Testis (tissue), 3 donors: ENCODE results near the gene KHSRP. TPM values are rescaled to one million over a fixed set of nuclear protein-coding genes. Genes with fewer than 3 reads are reported as not detected.

Experiments used
- DNase-seq: peaks from one replicate; pipeline ENCODE4 v3.0.0-alpha.2; 2019
- H3K27ac ChIP-seq, 2 donors: fragments of 200-600 bp; sonication (generic); one replicate each; pipeline ENCODE4 v1.5.1; 2019
- H3K27me3 ChIP-seq: fragments of 200-600 bp; sonication (generic); one replicate; pipeline ENCODE4 v1.5.1; 2019
- H3K36me3 ChIP-seq: fragments of 200-600 bp; sonication (generic); one replicate; pipeline ENCODE4 v1.5.1; 2017; ENCODE audit warnings: low read depth; ENCODE audit errors: missing control alignments
- H3K4me1 ChIP-seq: fragments of 200-600 bp; sonication (generic); one replicate; pipeline ENCODE4 v1.5.1; 2019
- H3K4me3 ChIP-seq, 2 donors: fragments of 200-600 bp; sonication (generic); one replicate each; pipeline ENCODE4 v1.5.1; 2017 to 2019
- H3K9me3 ChIP-seq: fragments of 200-600 bp; sonication (generic); one replicate; pipeline ENCODE4 v1.5.1; 2017
- POLR2A ChIP-seq: fragments of 450-650 bp; IDR thresholded peaks from one replicate; pipeline ENCODE4 v1.6.1; 2017; ENCODE audit warnings: antibody characterized with exemption, mild to moderate bottlenecking, moderate library complexity
- whole genome bisulfite sequencing, 2 donors: methylation state at CpG; one replicate each; pipeline ENCODE4 v1.1.5; 2018; 5-methylcytosine and 5-hydroxymethylcytosine counted together
- intact Hi-C: fragments of 100-400 bp; cut with DNase I; formaldehyde crosslinking; loops from one replicate; pipeline ENCODE4 v1.15.1; 2023; ENCODE audit warnings: low total_unique reads
- polyA plus RNA-seq: library from polyadenylated mRNA; stranded (reverse); fragments of 350-450 nt; fragmentation: Illumina TruSeq; extraction: RNeasy Lipid Tissue Mini Kit (QIAGEN cat#74804); gene quantifications from one replicate; pipeline ENCODE4 v1.2.3, GENCODE V29; 2014; ENCODE audit warnings: low read depth, low replicate concordance; ENCODE audit not compliant: insufficient read depth
- total RNA-seq, 2 donors: library from RNA; depleted of rRNA; stranded (reverse); fragments of >200 nt; gene quantifications; one replicate each; pipeline ENCODE4 v1.2.3, GENCODE V29; 2016
- TF ChIP-seq, protein P1 (sequence below), 3 experiments: fragments of 450-650 bp in 2 of 3; fragments of 200-600 bp in 1 of 3; sonication (generic) in 1 of 3; IDR thresholded peaks; one replicate each; pipeline ENCODE4 v1.5.1; 2016 to 2019; ENCODE audit warnings: antibody characterized with exemption in 3 of 3, mild to moderate bottlenecking in 2 of 3, moderate library complexity in 1 of 3

Gene KHSRP
- total and polyA plus RNA-seq, 3 donors from 2014 or later = 279 to 358 (median 336) TPM

DNA sequence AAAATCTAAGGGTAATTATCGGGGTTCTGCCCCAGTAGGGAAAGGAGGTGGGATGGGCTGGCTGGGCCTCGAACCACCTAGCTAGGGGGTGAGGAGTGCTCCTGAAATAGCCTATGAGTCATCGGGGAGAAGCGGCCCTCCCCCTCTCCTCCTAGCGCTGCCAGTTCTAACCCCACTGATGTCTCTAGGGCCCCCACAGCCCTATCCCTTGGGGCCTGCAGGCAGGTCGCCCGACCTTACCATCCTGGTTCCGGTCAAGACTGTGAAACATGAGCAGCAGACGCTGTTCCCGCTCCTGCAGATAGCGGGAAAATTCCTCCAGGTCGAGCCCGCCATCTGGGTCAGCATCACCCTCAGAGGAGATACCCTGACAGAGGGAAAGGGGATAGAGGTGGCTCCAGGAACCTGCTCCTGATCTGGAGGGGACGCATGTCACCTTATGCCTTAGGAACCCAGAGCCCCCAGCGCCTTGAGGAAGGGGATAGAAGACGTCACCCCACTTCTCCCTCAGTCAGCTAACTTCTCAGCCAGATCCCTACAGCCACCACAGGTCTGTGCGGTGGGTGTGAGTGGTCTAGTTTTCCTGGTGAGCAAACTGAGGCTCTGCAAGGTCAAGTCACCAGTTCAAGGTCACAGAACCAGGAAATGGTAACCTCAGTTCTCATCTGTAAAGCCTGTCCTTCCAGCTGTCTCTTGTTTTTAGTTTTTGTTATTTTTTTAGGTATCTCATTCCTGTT lies 33.5 kb upstream of the KHSRP start:
- WGBS, 2 donors = 84 to 87% methylated on average over 14 to 17 of the region's 17 CpGs
- no peak overlapping the region for H3K4me3 ChIP-seq
- H3K27ac ChIP-seq = no peak overlapping the region
- H3K4me1 ChIP-seq = peaks cover 13% of the 10 kb centered on the region
- TF ChIP-seq, protein P1, sequence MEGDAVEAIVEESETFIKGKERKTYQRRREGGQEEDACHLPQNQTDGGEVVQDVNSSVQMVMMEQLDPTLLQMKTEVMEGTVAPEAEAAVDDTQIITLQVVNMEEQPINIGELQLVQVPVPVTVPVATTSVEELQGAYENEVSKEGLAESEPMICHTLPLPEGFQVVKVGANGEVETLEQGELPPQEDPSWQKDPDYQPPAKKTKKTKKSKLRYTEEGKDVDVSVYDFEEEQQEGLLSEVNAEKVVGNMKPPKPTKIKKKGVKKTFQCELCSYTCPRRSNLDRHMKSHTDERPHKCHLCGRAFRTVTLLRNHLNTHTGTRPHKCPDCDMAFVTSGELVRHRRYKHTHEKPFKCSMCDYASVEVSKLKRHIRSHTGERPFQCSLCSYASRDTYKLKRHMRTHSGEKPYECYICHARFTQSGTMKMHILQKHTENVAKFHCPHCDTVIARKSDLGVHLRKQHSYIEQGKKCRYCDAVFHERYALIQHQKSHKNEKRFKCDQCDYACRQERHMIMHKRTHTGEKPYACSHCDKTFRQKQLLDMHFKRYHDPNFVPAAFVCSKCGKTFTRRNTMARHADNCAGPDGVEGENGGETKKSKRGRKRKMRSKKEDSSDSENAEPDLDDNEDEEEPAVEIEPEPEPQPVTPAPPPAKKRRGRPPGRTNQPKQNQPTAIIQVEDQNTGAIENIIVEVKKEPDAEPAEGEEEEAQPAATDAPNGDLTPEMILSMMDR (IDR thresholded peaks at IDR 0.05) = no peak
- TF ChIP-seq POLR2A = no peak
- DNase-seq = no peak
- H3K27me3 ChIP-seq = no peaks in the 10 kb centered on the region
- intact Hi-C loops = no loop called here
- no peaks in the 10 kb centered on the region for H3K36me3 ChIP-seq
- no peaks in the 10 kb centered on the region for H3K9me3 ChIP-seq

DNA sequence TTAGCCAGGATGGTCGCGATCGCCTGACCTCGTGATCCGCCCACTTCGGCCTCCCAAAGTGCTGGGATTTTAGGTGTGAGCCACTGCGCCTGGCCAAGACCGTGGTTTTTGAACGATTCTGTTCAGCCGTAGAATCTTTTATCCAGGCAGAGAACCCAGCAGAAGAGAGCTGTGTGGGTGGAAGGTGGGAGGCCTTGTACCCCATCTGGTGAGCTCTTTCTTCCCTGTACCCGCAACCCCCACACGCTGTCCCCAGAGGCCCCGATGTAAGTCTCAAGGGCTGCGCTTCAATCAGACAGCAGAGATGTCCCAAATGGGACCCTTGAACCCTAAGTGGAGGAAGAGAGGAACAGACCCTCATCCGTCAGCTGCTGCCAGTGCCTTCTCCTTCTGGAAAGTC lies 31.3 kb upstream of the KHSRP start:
- TF ChIP-seq, protein P1 (IDR thresholded peaks at IDR 0.05) = no peak
- no peak for TF ChIP-seq POLR2A
- Histone ChIP-seq H3K27ac (no peak overlapping the region), H3K4me3 (no peak overlapping the region), H3K27me3 (no peaks in the 10 kb centered on the region), H3K9me3 (no peaks in the 10 kb centered on the region), H3K4me1 (peaks cover 13% of the 10 kb centered on the region), H3K36me3 (no peaks in the 10 kb centered on the region)
- WGBS, 2 donors = 92 to 94% methylated on average over 15 of the region's 15 CpGs
- no peak for DNase-seq
- intact Hi-C loops = no loop called here

DNA sequence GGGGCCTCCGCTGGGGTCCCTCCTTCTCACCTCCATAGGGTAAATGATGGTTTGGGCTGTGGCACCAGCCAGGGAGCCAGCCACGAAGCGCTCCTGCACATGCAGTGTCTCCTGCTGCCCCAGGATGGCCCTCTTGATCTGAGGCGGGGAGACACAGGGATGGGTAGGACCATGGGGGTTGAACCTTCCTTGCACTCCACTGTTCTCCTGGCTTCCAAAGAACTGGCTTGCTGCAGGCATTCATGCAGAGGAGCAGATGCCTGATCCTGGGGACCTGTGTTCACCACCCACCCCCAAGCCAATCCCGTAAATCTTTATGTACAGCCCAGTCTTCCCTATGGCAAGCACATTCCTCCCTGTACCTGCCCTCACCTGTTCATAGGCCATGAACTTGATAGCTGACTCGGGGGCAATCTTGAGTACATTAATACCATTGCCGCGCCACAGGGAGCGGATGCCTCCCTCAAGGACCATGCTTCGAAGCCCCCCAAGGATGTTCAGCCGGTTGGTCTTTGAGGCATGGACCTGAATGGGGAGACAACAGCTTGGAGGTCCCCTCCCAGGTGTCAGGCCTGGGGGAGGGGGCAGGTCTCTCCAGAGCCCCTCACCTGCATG lies 29.4 kb upstream of the KHSRP start:
- no peak for TF ChIP-seq POLR2A
- TF ChIP-seq, protein P1 (IDR thresholded peaks at IDR 0.05) = no peak
- Histone ChIP-seq H3K36me3 (no peaks in the 10 kb centered on the region), H3K4me3 (no peak overlapping the region), H3K9me3 (no peaks in the 10 kb centered on the region), H3K4me1 (peaks cover 9% of the 10 kb centered on the region), H3K27ac (no peak overlapping the region), H3K27me3 (no peaks in the 10 kb centered on the region)
- DNase-seq = no peak
- WGBS, 2 donors = 93 to 97% methylated on average over 9 to 11 of the region's 11 CpGs
- intact Hi-C loops = no loop called here

DNA sequence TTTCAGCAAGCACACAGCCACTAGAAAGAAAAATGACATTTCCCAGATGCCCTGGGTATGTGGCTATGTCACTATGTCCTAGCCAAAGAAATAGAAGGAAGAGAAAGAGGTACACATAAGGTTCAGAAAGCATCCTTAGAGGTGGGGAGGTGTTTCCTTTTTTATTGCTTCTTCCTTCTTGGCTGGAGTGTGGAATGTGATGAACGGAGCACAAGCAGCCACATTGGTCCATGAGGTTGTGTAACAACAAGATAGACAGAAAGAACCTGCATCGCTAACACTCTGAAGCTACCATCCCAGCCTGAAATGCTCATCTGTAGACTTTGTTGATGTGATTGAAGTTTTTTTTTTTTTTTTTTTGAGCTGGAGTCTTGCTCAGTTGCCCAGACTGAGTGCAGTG lies 28.3 kb upstream of the KHSRP start:
- H3K4me3 ChIP-seq = no peak overlapping the region
- no peaks in the 10 kb centered on the region for H3K27me3 ChIP-seq
- intact Hi-C loops = no loop called here
- H3K9me3 ChIP-seq = no peaks in the 10 kb centered on the region
- no peaks in the 10 kb centered on the region for H3K36me3 ChIP-seq
- no peak for TF ChIP-seq POLR2A
- TF ChIP-seq, protein P1 (IDR thresholded peaks at IDR 0.05) = no peak
- 99 to 100% methylated on average over 2 of the region's 2 CpGs for WGBS, 2 donors
- no peaks in the 10 kb centered on the region for H3K4me1 ChIP-seq
- no peak overlapping the region for H3K27ac ChIP-seq
- DNase-seq = no peak
